Measurements from ENCODE around the gene ADAM22.
"Not testable (repeated sequence)": the region's sequence is repeated elsewhere in the genome, so short reads cannot be mapped to it uniquely, and the experiment has no call there.

The ADAM22 gene, protein sequence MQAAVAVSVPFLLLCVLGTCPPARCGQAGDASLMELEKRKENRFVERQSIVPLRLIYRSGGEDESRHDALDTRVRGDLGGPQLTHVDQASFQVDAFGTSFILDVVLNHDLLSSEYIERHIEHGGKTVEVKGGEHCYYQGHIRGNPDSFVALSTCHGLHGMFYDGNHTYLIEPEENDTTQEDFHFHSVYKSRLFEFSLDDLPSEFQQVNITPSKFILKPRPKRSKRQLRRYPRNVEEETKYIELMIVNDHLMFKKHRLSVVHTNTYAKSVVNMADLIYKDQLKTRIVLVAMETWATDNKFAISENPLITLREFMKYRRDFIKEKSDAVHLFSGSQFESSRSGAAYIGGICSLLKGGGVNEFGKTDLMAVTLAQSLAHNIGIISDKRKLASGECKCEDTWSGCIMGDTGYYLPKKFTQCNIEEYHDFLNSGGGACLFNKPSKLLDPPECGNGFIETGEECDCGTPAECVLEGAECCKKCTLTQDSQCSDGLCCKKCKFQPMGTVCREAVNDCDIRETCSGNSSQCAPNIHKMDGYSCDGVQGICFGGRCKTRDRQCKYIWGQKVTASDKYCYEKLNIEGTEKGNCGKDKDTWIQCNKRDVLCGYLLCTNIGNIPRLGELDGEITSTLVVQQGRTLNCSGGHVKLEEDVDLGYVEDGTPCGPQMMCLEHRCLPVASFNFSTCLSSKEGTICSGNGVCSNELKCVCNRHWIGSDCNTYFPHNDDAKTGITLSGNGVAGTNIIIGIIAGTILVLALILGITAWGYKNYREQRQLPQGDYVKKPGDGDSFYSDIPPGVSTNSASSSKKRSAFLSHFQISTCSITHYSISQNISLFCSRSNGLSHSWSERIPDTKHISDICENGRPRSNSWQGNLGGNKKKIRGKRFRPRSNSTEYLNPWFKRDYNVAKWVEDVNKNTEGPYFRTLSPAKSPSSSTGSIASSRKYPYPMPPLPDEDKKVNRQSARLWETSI

DNA sequence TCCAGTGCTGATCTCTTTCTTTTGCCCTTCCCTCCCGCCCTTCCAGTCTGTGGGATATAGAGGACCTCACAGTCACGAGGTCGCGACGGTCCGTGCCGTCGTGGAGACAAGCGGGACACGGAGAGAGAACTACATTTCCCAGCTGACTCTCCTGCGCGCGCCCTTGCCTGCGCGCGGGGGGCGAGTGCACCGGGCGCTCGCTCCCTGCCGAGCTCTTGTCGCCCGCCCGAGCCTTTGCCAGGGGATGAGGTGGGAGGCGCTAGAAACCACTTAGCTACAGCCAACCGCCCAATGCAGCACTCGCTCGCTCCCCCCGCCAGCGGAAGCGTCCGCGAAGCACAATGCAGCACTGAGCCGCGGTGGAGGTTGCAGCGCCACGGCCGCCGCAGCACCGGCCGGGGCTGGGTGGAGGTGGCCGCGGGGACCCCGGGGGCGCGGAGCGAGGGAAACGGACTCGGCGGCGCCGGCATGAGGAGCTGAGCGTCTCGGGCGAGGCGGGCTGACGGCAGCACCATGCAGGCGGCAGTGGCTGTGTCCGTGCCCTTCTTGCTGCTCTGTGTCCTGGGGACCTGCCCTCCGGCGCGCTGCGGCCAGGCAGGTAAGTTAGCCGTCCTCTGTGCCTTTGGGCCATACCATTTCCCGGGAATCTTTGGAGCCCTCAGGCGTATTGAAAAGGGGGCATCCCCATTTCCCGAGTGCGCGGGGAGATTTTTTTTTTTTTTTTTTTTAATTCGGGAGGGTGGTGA lies at the start of gene ADAM22:
Gene ADAM22, plus strand, starts transcription at position 299 of the 746 bp plus-strand sequence. Its CDS starts 215 bp downstream, at position 514.
- peak; percentile 97 for DNase-seq (ENCODE audit: low spot score)

DNA sequence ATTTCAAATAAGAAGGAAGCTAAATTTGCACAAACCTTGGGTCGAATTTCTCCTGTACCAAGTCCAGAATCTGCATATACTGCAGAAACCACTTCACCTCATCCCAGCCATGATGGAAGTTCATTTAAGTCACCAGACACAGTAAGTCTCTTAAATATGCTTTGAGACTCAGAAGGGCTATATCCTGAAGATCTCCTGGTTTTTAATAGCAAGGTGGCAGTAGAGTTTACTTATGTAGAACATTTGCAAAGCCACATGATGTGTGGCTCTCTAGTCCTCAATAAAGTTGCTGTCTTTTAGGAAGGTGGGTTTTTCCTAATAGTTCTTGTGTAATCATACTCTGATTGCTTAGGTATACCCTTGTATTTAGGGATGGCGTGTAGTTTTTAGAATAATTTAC lies 49.0 kb upstream of the ADAM22 start:
- no peak for DNase-seq (ENCODE audit: low spot score)

DNA sequence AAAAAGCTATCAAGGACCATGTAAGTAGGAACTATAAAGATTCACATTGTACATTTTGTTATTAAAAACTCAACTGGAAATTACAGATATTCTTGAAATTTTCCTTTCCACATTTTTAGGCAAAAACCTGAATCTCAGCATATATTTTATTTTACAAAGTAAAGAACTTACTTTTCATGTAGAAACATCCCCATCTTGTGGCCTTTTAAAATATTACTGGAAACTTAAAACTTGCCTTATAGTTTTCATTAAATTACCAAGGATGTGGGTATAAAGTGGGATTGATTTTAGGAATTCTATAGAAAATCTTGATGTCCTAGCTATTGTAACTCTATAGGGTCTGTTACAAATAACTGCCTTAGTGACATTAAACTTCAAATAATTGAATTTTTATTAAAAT lies 47.2 kb upstream of the ADAM22 start:
- DNase-seq (ENCODE audit: low spot score), result peak; percentile 60

DNA sequence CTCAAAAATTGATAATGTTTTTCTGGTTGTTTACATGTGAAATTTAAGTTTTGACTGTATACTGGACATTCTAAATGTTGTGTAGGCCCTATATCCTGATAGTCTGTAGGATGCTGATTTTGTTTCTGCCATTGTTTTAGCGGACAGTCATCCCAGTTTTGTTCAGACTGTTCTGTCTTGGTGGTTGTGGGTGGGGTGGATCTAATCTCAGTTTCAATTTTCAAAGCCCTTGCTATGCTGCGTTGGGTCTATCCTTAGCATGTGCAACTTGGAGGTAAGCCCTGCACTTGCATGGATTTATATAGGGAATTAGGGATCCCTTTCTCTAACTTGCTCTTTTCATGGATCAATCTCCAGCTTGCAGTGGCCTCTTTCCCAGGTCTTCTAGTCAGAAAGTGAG lies 38.7 kb upstream of the ADAM22 start:
- no peak for DNase-seq (ENCODE audit: low spot score)

DNA sequence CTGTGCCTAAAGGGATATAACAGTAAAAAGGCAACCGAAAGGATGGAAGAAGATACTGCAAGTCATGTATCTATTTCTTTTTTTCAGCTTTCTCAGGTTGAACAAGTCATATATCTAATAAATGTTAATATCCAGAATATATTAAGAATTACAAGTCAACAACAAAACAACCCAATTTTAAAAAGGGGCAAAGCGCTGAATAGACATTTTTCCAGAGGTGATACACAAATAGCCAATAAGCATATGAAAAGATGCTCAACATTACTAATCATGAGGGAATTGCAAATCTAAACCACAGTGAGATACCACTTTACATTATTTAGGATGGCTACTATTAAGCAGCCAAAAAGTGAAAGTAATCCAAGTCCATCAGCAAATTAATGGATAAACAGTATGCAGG lies 34.8 kb upstream of the ADAM22 start:
- DNase-seq (ENCODE audit: low spot score), result no peak

DNA sequence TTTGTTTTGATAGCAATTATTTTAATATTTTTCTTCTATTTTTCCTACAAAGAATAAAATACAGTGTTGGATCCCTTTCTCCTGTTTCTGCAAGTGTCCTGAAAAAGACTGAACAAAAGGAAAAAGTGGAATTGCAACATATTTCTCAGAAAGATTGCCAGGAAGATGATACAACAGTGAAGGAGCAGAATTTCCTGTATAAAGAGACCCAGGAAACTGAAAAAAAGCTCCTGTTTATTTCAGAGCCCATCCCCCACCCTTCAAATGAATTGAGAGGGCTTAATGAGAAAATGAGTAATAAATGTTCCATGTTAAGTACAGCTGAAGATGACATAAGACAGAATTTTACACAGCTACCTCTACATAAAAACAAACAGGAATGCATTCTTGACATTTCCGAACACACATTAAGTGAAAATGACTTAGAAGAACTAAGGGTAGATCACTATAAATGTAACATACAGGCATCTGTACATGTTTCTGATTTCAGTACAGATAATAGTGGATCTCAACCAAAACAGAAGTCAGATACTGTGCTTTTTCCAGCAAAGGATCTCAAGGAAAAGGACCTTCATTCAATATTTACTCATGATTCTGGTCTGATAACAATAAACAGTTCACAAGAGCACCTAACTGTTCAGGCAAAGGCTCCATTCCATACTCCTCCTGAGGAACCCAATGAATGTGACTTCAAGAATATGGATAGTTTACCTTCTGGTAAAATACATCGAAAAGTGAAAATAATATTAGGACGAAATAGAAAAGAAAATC lies 26.7 kb upstream of the ADAM22 start:
- DNase-seq (ENCODE audit: low spot score), result not testable (repeated sequence)

DNA sequence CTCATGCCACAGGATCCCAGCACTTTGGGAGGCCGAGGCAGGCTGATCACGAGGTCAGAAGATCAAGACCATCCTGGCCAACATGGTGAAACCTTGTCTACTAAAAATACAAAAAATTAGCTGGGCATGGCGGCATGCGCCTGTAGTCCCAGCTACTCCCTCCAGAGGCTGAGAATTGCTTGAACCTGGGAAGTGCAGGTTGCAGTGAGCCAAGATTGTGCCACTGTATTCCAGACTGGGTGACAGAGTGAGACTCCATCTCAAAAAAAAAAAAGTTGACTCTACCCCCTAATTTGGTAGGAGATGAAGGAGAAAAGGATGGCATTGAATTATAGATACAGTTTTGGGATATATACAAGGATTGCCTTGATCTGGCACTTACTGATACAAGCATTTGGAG lies 25.2 kb upstream of the ADAM22 start:
- not testable (repeated sequence) for DNase-seq (ENCODE audit: low spot score)

DNA sequence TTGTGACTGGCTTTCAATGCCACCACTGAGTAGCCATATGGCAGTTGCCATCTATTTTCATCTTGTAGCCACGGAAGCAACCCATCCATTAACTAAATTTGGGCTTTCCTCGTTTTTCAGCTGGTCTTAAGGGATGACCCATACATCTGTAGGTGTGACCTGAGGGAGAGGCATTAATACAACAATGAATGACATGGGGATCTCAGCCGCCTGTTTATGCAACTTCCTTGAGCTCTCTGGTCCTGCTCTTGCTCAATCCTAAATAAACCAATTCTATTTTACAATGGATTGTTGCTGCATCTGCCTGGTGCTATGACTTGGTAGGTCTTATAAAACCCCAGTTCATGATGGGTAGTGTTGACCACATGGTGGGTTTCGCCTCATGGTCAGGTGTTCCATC lies 21.9 kb upstream of the ADAM22 start:
- DNase-seq (ENCODE audit: low spot score), result no peak

DNA sequence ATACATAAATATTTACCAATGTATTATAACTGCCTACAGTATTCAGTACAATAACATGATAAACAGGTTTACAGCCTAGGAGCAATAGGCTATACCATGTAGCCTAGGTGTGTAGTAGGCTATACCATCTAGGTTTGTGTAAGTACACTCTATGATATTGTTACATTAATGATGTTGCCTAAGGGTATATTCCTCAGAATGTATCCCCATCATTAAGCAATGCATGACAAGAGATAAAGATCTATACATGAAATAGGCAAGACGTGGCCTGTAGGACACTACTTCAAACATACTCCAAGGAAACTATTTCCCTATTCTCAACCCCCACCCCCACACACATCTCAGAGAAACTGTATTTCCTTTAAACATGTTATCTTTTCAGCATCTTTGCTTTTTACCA lies 15.3 kb upstream of the ADAM22 start:
- DNase-seq (ENCODE audit: low spot score), result no peak

DNA sequence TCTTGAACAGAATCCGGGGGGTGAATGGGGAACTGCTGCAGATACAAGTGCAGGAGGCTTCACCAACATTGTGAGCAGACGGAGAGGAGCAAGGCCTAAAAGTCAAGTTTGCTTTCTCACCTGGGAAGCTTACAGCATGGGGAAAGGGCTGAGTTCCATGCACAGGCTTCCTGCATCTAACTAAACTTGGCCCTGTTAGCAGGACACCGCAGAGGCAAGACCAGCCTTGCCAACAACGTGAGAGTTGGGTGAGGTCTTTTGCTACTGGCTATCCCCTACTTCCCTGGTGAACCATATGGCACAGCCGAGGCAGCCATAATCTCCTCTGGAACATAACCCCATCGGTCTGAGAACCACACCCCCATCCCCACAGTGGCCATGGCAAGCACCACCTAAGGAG lies 14.2 kb upstream of the ADAM22 start:
- no peak for DNase-seq (ENCODE audit: low spot score)

DNA sequence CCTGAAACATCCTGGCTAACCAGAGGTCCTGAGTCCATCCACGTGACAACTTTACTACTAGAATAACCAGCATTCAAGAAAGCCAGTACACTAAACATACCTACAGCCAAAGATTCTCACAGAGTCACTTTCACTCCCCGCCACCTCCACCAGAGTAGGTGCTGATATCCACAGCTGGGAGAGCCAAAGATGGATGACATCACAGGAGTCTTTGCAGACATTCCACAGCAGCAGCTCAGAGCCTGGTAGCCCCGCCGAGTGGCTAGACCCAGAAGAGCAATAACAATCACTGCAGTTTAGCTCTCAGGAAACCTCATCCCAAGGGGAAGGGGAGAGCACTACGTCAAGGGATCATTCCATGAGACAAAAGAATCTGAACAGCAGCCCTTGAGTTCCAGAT lies 13.5 kb upstream of the ADAM22 start:
- DNase-seq (ENCODE audit: low spot score), result no peak

DNA sequence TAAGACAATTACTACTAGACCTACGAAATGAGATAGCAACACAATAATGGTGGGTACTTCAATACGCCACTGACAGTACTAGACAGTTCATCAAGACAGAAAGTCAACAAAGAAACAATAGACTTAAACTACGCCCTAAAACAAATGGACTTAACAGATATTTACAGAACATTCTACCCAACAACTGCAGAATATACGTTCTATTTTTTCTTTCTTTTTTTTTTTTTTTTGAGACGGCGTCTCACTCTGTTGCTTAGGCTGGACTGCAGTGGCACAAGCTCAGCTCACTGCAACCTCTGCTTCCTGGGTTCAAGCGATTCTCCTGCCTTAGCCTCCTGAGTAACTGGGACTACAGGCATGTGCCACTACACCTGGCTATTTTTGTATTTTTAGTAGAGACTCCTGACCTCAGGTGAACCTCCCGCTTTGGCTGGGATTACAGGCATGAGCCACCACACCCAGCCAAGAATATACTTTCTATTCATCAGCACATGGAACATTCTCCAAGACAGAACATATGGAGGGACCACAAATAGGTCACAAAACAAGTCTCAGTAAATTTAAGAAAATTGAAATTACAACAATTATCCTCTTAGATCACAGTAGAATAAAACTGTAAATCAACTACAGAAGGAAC lies 11.2 kb upstream of the ADAM22 start:
- DNase-seq (ENCODE audit: low spot score), result not testable (repeated sequence)

DNA sequence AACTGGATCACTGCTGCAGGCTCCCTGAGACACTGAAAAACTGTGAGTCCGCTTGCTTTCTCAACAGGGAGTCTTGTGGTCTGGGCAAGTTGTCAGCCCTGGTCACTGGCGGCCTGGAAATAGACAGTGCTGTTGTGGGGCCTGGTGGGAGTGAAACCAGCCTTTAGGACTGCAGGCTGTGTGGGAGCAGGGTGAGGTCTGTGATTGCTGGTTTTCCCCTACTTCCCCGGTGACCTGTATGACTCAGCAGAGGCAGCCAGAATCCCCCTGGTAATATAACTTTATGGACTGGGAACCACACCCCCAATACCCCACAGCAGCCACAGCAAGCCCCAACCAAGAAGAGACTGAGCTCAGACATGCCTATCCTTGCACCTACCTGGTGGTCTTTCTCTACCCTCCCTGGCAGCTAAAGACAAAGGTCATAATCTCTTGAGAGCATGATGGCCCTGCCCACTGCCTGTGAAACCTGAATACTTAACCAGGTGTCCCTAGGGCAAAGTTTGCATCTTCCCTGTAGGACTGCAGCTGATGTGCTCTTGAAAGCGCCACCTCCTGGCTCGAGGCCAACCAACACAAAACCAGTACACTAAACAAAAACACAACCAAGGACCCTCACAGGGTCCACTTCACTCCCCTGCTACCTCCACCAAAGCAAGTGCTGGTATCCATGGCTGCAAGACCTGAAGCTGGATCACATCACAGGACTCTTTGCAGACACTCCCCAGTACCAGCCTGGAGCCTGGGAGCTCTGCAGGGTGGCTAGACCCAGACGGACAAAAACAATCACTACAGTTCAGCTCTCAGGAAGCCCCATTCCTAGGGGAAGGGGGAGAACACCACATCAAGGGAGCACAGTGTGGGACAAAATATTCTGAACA lies 7.2 kb upstream of the ADAM22 start:
- DNase-seq (ENCODE audit: low spot score), result no peak

DNA sequence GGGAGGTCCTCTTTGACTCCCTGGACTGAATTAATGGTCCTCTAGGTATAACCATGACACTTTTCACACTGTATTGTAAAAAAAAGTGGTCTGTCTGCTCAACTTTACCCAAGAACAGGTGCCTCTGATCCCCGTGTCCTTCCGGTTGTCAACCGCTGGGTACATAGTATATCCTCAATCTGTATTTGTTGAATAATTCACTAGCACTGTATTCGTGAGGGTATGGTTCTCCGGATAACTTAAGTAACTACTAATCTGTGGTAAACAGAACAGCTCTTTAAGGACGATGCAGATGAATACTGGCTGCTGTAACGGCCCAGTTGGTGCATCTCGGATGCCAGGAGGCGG lies 472 bp upstream of the ADAM22 start:
- no peak for DNase-seq (ENCODE audit: low spot score)

DNA sequence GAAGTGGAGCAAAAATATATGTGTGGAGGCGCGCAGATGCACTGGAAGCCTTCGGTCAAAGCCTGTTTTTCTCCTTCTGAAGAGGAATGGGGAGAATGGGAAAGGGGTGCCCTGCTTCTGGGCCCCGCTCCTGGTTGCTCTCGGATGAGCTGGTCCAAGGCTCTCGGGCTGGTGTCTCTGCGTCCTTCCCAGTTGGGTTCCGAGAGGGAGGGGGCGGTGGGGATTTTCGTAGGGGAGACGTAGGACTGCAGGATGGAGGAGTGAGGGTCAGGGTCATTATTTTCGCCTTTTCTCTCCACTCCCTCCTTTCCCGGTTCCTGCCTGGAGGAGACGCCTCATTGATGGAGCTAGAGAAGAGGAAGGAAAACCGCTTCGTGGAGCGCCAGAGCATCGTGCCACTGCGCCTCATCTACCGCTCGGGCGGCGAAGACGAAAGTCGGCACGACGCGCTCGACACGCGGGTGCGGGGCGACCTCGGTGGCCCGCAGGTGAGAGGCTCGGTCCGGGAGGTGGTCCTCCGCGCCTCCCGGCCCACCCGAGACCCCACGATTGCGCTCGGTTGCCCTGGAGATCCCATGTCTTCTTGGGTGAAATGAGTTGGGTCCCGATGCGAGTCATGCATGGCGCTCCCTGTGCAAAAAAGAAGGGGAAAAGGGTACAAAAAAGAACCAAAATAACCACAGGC lies 790 bp downstream of the ADAM22 start:
- DNase-seq (ENCODE audit: low spot score), result peak; percentile 42

DNA sequence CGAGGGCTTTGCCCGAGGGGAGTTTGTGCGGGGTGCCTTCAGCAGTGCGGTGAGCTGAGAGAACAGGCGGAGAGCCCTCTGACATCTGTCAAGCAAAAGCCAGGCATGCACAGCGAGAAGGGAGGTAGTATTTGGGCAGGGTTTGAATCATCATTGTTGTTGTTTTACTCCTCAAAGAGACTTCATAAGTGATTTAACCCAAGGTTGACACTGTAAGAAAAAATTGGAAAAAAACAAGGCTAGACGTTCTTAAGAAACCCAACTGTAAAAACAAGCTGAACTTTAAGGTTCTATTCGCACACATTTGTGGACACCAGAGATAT lies 1.3 kb downstream of the ADAM22 start:
- DNase-seq (ENCODE audit: low spot score), result peak; percentile 19

DNA sequence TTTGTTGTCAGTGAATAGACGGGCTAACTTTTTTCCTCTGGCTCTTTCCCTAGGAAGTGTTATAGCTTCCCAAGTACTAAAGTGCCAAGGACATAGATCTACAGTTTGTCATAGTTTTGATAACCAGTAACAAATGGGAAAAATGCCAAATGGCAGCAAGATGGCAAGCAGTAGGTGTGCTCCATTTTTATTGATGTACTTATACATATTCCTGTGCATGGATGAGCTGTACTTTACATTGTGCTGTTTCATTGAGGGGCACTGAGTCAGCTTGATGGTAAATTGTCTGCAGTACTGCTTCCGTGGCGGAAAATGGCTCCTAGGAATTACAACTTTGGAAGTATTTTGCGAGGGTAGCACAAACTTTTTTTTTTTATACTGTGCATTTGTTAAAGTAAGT lies 7.1 kb downstream of the ADAM22 start:
- no peak for DNase-seq (ENCODE audit: low spot score)

DNA sequence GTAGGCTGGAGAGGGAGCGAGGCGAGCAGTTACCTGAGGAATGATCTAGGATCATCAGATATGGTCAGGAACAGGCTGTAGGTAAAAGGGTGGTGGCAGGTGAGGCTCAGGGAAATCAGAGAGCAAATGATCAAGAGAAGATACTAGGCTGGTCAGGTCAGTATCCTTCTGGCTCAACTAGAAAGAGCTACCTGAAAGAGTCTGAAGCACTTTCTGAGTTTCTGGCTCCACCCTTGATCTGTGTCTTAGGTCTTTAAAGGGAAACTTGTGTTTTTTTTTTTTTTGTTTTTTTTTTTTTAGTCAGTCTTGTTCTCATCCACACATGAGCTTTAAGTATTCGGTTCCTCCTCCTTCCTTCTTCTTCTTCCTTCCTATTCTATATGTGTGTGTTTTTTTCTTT lies 10.5 kb downstream of the ADAM22 start:
- DNase-seq (ENCODE audit: low spot score), result no peak

DNA sequence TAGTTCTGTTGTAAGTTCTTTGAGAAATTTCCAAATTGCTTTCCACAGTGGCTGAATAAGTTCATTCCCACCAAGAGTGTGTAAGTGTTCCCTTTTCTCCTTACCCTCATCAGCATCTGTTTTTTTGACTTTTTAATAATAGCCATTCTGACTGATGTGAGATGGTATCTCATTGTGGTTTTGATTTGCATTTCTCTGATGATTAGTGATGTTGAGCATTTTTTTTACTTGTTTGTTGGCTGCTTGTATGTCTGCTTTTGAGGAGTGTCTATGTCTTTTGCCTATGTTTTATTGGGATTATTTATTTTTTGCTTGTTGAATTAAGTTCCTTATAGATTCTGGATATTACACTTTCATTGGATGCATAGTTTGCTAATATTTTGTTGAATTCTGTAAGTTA lies 11.9 kb downstream of the ADAM22 start:
- DNase-seq (ENCODE audit: low spot score), result not testable (repeated sequence)

DNA sequence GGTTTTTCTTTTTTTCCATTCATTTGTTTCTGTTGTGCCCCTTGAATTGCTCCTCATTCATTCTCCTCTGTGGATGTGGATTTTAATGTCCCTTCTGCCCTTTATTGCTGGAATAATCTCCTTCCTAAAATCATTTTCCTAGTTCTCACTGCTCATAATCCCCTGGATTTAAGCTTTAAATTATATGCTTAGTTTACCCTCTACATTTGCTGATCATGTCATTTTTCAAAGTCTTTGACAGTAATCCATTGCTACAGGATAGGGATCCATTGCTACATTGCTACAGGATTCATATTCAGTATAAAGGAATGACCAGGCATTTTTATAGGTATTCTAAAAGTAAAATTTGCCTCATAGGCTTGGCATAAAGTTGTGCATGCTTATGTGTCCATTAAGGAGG lies 14.3 kb downstream of the ADAM22 start:
- DNase-seq (ENCODE audit: low spot score), result no peak
